ENCODE data around the gene FAM3C.

Gene FAM3C

DNA sequence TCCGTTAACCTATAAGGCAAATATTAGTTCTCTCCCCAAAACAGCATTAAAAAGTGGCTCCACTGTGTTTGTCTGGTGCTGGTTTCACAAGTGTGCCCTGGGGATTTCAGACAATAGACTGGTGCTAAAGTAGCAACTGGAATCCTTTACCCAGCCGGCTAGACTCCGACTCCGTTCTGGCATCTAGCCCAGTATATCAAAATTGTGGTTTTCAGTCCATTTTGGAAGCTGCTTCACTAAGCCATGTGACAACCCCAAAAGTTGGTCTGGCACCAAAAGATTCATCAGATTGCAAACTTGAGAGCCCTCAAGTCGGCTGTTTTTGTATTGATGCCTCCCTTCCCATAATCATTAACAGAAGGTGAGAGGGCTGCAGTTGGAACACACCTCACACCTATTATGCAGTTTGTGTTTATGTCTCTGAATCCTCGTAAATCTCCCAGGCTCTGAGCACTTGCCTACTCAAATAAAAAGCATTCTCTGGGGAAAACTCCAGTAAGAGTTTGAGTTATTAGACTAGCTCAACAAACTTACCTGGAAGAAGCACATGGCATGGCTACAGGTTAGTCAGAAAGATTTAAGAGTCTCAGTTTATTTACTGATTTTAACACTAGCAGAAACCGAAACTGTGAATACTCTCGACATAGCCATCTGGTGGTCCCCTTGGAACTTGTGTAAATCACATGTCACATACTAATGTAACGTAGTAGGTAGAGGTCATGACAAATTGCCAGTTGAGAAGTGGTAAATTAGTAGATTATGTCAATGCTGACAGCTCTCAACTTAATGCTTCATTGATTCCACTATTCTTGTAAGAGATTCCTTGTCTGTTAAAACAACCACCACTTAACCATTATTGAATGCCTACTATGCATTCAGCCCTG is 82.1 kb downstream of the FAM3C start:
- no peak overlapping the region for H3K27ac ChIP-seq
- TF ChIP-seq CTCF (conservative IDR thresholded peaks at IDR 0.05) (no peak), ZFX (IDR thresholded peaks at IDR 0.05) (no peak)

GRCh38 chr7:121313220-121313792 is 82.8 kb downstream of the FAM3C start:
- no peak overlapping the region for H3K27ac ChIP-seq
- TF ChIP-seq ZFX (IDR thresholded peaks at IDR 0.05) (no peak), CTCF (conservative IDR thresholded peaks at IDR 0.05) (no peak)

DNA sequence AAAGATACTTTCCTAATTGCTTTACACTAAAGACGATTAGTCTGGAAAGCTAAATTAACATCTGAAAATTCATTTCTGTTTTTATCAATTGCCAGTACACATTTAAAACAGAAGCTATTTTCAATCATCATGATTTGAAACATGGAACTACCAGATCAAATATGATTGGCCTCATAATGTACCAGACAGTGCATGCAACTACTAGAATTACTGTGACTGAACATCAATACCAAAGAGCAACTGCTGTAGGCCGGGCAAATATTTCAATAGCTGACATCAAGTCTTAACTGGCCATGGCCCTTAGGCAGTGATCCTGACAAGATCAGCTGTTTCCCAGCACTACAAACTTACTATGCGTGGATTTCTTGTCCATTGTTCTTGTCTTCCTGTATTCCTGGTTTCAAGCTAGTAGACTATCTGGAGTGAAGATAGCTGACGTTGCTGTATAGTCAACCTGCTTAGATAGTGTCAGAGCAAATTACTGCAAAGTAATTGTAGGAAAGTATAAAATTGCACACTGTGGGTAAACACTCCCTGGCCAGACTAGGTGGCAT is 89.0 kb downstream of the FAM3C start:
- TF ChIP-seq CTCF (conservative IDR thresholded peaks at IDR 0.05) (no peak), ZFX (IDR thresholded peaks at IDR 0.05) (no peak)
- H3K27ac ChIP-seq, result no peak overlapping the region

GRCh38 chr7:121306565-121306964 is 89.5 kb downstream of the FAM3C start:
- TF ChIP-seq CTCF (conservative IDR thresholded peaks at IDR 0.05), result no peak
- no peak for TF ChIP-seq ZFX (IDR thresholded peaks at IDR 0.05)
- H3K27ac ChIP-seq, result no peak overlapping the region

- H3K27ac ChIP-seq, result no peak overlapping the region
- TF ChIP-seq ZFX (IDR thresholded peaks at IDR 0.05) (no peak), CTCF (conservative IDR thresholded peaks at IDR 0.05) (no peak)
These were observed 91.0 kb downstream of the FAM3C start for GRCh38 chr7:121305109-121305508.

DNA sequence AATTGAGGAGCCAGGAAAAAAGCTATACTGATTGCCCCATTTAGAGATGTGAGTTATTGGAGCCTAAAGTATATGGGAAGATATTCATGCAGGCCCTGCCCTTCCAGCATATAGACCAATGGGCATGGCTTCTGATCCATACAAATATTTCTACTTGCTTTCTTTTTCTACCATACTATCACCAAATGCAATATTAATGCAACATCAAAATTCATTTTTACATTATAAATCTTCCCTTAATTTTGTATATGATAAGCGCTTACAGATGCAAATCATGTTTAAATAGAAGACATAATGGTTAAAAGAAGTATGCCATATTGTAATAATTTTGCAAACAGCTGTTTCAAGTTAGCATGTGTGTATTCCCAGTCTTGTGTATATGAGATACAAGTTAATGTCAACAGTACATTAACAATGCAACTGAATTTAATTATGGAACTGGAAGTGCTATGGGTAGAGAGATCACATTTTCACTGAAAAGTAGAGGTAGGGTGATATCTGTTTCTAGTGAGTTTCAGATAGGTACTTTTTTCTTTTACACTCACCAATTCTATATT is 91.9 kb downstream of the FAM3C start:
- H3K27ac ChIP-seq, result no peak overlapping the region

More for the DNA sequence above, 91.9 kb downstream of the FAM3C start:
- no peak for TF ChIP-seq ZFX (IDR thresholded peaks at IDR 0.05)
- no peak for TF ChIP-seq CTCF (conservative IDR thresholded peaks at IDR 0.05)
